B cell (primary cell): ENCODE results near the gene BNIP1. TPM values are rescaled to one million over a fixed set of nuclear protein-coding genes. Genes with fewer than 3 reads are reported as not detected.

Experiments used
- ATAC-seq: fragments of 200-7000 bp; cut with Tn5 transposase; one replicate; pipeline ENCODE4 v1.10.0; 2021; ENCODE audit warnings: low read depth, mild to moderate bottlenecking, moderate number of reproducible peaks, moderate library complexity
- CTCF ChIA-PET: fragments of 350-600 bp; sonication (Branson Sonifier 250); formaldehyde crosslinking; loops from one replicate; lab custom pipeline; 2021; ENCODE audit warnings: antibody characterized with exemption, inconsistent platforms; lab: Charles Lee
- POLR2A ChIA-PET: fragments of 350-600 bp; sonication (Branson Sonifier 250); formaldehyde crosslinking; loops from one replicate; lab custom pipeline; 2021; ENCODE audit warnings: antibody characterized with exemption; lab: Charles Lee
- DNase-seq: peaks from one replicate; pipeline ENCODE4 v3.0.0; 2013
- H2AFZ ChIP-seq: 2 replicates; pipeline ENCODE4 v1.6.1; 2012; ENCODE audit warnings: mild to moderate bottlenecking, low read depth, low read length; ENCODE audit not compliant: insufficient read depth, poor library complexity, severe bottlenecking
- H3K27ac ChIP-seq, 2 donors: 1 replicate in 1 of 2; 2 replicates in 1 of 2; pipeline ENCODE4 v1.5.1; 2012 to 2013; ENCODE audit warnings: low read length in 2 of 2, mild to moderate bottlenecking in 2 of 2, moderate library complexity in 1 of 2
- H3K27me3 ChIP-seq, 4 experiments: fragments of 200-600 bp in 1 of 4; sonication (generic) in 1 of 4; replicated peaks in 1 of 4; 1 replicate in 2 of 4; 2 replicates in 2 of 4; pipeline versions ENCODE4 v1.6.1 to v1.7.0; 2013 to 2016; ENCODE audit warnings: low read length in 3 of 4, mild to moderate bottlenecking in 2 of 4, mixed read lengths in 1 of 4, moderate library complexity in 1 of 4; ENCODE audit not compliant: insufficient read depth in 4 of 4, control insufficient read depth in 3 of 4; ENCODE audit errors: control extremely low read depth in 1 of 4
- H3K36me3 ChIP-seq, 2 experiments: replicated peaks in 1 of 2; 1 replicate in 1 of 2; 2 replicates in 1 of 2; pipeline versions ENCODE4 v1.6.1 to v1.7.1; 2013; ENCODE audit warnings: low read length in 1 of 2; ENCODE audit not compliant: insufficient read depth in 2 of 2, control insufficient read depth in 1 of 2; ENCODE audit errors: control extremely low read depth in 1 of 2, extremely low read depth in 1 of 2
- H3K4me1 ChIP-seq, 2 donors: fragments of 200-600 bp in 1 of 2; sonication (generic) in 1 of 2; 1 replicate in 1 of 2; 2 replicates in 1 of 2; pipeline versions ENCODE4 v1.5.1 to v1.6.1; 2013 to 2017; ENCODE audit warnings: low read length in 2 of 2; ENCODE audit not compliant: control insufficient read depth in 2 of 2, insufficient read depth in 2 of 2
- H3K4me2 ChIP-seq: replicated peaks from 2 replicates; pipeline ENCODE3; 2012; ENCODE audit warnings: mild to moderate bottlenecking, low read depth, low read length; ENCODE audit not compliant: poor library complexity, severe bottlenecking
- H3K4me3 ChIP-seq, 5 experiments: fragments of 200-600 bp in 1 of 5; sonication (generic) in 1 of 5; 1 replicate in 3 of 5; 2 replicates in 2 of 5; pipeline versions ENCODE4 v1.5.1 to v1.7.0; 2011 to 2016; ENCODE audit warnings: low read length in 4 of 5, mild to moderate bottlenecking in 4 of 5, low read depth in 2 of 5, control low read depth in 1 of 5, moderate library complexity in 1 of 5; ENCODE audit not compliant: insufficient read depth in 1 of 5; ENCODE audit errors: control extremely low read depth in 1 of 5, extremely low read depth in 1 of 5
- H3K79me2 ChIP-seq: fragments of 200-600 bp; sonication (generic); one replicate; pipeline ENCODE4 v1.6.0; 2016; ENCODE audit warnings: low read length; ENCODE audit not compliant: control insufficient read depth, insufficient read depth
- H3K9ac ChIP-seq: fragments of 200-600 bp; sonication (generic); 2 replicates; pipeline ENCODE4 v1.6.1; 2017; ENCODE audit warnings: mild to moderate bottlenecking, low read length, moderate library complexity
- H3K9me3 ChIP-seq, 3 donors: one replicate each; pipeline versions ENCODE4 v1.6.1 to v1.7.1; 2013; ENCODE audit warnings: low read length in 2 of 3; ENCODE audit not compliant: control insufficient read depth in 2 of 3, insufficient read depth in 1 of 3; ENCODE audit errors: control extremely low read depth in 1 of 3
- H4K20me1 ChIP-seq: 2 replicates; pipeline ENCODE4 v1.6.0; 2012; ENCODE audit warnings: mild to moderate bottlenecking, low read length; ENCODE audit not compliant: insufficient read depth, control insufficient read depth, poor library complexity, severe bottlenecking
- H3K27ac Mint-ChIP-seq: one replicate; pipeline ENCODE4 v1.8.0; 2021; ENCODE audit warnings: mixed read lengths
- H3K27me3 Mint-ChIP-seq: one replicate; pipeline ENCODE4 v1.8.0; 2021; ENCODE audit warnings: mixed read lengths
- H3K4me1 Mint-ChIP-seq: one replicate; pipeline ENCODE4 v1.8.0; 2021; ENCODE audit warnings: mixed read lengths
- H3K4me3 Mint-ChIP-seq: one replicate; pipeline ENCODE4 v1.8.0; 2021; ENCODE audit warnings: mixed read lengths
- H3K9me3 Mint-ChIP-seq: one replicate; pipeline ENCODE4 v1.8.0; 2022; ENCODE audit warnings: mixed read lengths; ENCODE audit not compliant: insufficient read depth
- EZH2 ChIP-seq: IDR thresholded peaks from 2 replicates; pipeline ENCODE4 v1.6.1; 2012; ENCODE audit warnings: borderline replicate concordance, low read depth, mild to moderate bottlenecking, moderate library complexity, low read length; ENCODE audit not compliant: insufficient read depth, poor library complexity, severe bottlenecking
- WGBS: methylation state at CpG from one replicate; pipeline ENCODE4 v1.1.5; 2013; ENCODE audit warnings: missing lambda C conversion rate; ENCODE audit not compliant: insufficient coverage; 5-methylcytosine and 5-hydroxymethylcytosine counted together
- intact Hi-C: fragments of 100-400 bp; cut with micrococcal nuclease; formaldehyde crosslinking; loops from one replicate; pipeline ENCODE4 v1.10.0; 2022
- polyA plus RNA-seq: library from polyadenylated mRNA; depleted of rRNA; stranded (reverse); fragments of >200 nt; gene quantifications from 2 replicates; pipeline ENCODE4 v1.2.3, GENCODE V29; 2012
- total RNA-seq, 2 donors: library from RNA; stranded (reverse); fragments of 120-200 nt in 1 of 2; gene quantifications; 1 replicate in 1 of 2; 2 replicates in 1 of 2; pipeline versions ENCODE4 v1.2.3 to v1.2.4, GENCODE V29; 2013 to 2022
- TF ChIP-seq, protein P1 (sequence below): fragments of 200-600 bp; IDR thresholded peaks from one replicate; pipeline ENCODE4 v1.8.0; 2022; ENCODE audit warnings: antibody characterized with exemption, mild to moderate bottlenecking

The BNIP1 gene
- total and polyA plus RNA-seq, 2 donors (not counting 1 experiment from before 2014, with no cell fraction given), result 8.0 to 15.0 TPM

DNA sequence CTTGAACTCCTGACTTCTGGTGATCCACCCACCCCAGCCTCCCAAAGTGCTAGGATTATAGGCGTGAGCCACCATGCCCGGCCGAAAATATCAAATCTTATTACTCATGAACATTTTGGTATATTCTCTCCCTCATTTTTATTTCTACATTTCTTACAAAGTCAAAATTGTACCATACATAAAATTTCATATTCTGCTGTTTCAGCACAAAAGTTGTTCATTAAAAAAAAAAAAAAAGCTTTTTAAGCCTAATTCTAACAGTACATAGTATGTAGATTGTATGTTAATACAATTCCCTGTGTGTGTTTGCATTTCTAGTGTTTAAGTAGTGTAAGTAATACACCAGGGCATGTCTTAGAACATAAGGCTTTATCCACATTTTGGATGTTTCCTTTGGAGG is 14.9 kb downstream of the BNIP1 start:
- no peaks in the 10 kb centered on the region for H3K9me3 ChIP-seq
- DNase-seq (no peak), ATAC-seq (no peak)
- 87% methylated on average over 3 of the region's 3 CpGs for WGBS
- H3K27ac ChIP-seq, result no peak overlapping the region
- intact Hi-C loops, result no loop called here
- no peaks in the 10 kb centered on the region for H4K20me1 ChIP-seq
- ChIA-PET CTCF (no interaction called here), POLR2A (no interaction called here)
- H2AFZ ChIP-seq, result no peak overlapping the region
- H3K9ac ChIP-seq, result no peak overlapping the region
- H3K4me3 ChIP-seq, result no peak overlapping the region
- no peak overlapping the region for H3K4me2 ChIP-seq
- H3K4me1 ChIP-seq, result no peaks in the 10 kb centered on the region
- Mint-ChIP-seq H3K9me3 (no peaks in the 10 kb centered on the region), H3K27ac (no peak overlapping the region), H3K27me3 (no peaks in the 10 kb centered on the region), H3K4me3 (no peak overlapping the region), H3K4me1 (no peaks in the 10 kb centered on the region)
- H3K79me2 ChIP-seq, result no peaks in the 10 kb centered on the region
- peaks cover 0 to 62% of the 10 kb centered on the region in 2 experiments for H3K36me3 ChIP-seq
- TF ChIP-seq EZH2, result no peak
- TF ChIP-seq, protein P1, sequence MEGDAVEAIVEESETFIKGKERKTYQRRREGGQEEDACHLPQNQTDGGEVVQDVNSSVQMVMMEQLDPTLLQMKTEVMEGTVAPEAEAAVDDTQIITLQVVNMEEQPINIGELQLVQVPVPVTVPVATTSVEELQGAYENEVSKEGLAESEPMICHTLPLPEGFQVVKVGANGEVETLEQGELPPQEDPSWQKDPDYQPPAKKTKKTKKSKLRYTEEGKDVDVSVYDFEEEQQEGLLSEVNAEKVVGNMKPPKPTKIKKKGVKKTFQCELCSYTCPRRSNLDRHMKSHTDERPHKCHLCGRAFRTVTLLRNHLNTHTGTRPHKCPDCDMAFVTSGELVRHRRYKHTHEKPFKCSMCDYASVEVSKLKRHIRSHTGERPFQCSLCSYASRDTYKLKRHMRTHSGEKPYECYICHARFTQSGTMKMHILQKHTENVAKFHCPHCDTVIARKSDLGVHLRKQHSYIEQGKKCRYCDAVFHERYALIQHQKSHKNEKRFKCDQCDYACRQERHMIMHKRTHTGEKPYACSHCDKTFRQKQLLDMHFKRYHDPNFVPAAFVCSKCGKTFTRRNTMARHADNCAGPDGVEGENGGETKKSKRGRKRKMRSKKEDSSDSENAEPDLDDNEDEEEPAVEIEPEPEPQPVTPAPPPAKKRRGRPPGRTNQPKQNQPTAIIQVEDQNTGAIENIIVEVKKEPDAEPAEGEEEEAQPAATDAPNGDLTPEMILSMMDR, result no peak
- no peaks in the 10 kb centered on the region for H3K27me3 ChIP-seq

DNA sequence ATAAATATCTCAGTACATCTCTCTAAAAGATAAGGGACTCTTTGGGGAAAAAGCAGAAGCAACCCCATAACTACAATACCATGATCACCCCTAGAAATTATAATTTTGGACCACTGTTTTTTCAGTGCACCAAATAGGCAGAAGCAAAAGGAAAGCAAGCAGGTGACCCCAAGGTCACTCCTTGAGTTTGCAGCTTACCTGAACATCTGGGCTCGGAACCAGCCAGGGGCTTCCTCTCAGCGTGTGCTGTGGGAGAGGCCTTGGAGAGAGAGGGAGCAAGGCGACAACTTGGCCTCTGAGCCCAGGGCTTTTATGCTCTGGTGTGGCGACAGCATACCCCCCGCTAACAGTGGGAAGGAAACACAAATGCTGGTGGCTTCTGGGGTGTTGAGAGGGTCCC is 16.8 kb downstream of the BNIP1 start:
- H3K4me3 Mint-ChIP-seq, result no peak overlapping the region
- intact Hi-C loops, result no loop called here
- Histone ChIP-seq H3K4me1 (no peaks in the 10 kb centered on the region), H3K27ac (no peak overlapping the region), H3K9ac (no peak overlapping the region), H3K4me3 (no peak overlapping the region), H3K27me3 (no peaks in the 10 kb centered on the region), H3K79me2 (no peaks in the 10 kb centered on the region), H3K9me3 (no peaks in the 10 kb centered on the region), H4K20me1 (no peaks in the 10 kb centered on the region), H2AFZ (no peak overlapping the region), H3K36me3 (peaks cover 0 to 47% of the 10 kb centered on the region in 2 experiments), H3K4me2 (no peak overlapping the region)
- DNase-seq (no peak), ATAC-seq (no peak)
- ChIA-PET POLR2A (no interaction called here), CTCF (no interaction called here)
- WGBS, result 100% methylated on average over 5 of the region's 5 CpGs
- H3K9me3 Mint-ChIP-seq, result no peaks in the 10 kb centered on the region
- H3K27me3 Mint-ChIP-seq, result no peaks in the 10 kb centered on the region
- no peaks in the 10 kb centered on the region for H3K4me1 Mint-ChIP-seq
- H3K27ac Mint-ChIP-seq, result no peak overlapping the region
- TF ChIP-seq, protein P1, result no peak
- TF ChIP-seq EZH2, result no peak
